CD4-positive, alpha-beta T cell treated with Interleukin-17A for 4 hours (primary cell): ENCODE data around the gene KLHL35.
"Not testable (repeated sequence)": the region's sequence is repeated elsewhere in the genome, so short reads cannot be mapped to it uniquely, and the experiment has no call there.

Experiments
- DNase-seq: peaks from one replicate; pipeline ENCODE4 v3.0.0-alpha.2; 2020; ENCODE audit warnings: mixed read lengths

The KLHL35 gene

GRCh38 chr11:75422248-75423231, 10.5 kb downstream of the KLHL35 start:
- no peak for DNase-seq

DNA sequence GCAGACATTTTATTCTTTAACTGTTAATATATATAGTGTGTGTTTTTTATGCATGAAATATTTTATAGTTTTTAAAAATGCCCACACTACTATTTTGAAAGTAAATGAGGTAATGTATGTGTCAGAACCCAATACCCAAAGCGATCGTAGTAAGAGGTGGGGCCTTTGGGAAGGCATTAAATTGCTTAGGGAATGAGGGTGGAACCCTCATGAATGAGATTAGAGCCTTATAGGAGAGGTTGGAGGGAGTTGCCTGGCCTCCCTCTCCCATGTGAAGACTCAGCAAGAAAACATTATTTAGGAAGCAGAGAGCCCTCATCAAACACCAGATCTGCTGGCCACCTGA, 11.1 kb downstream of the KLHL35 start:
- no peak for DNase-seq

GRCh38 chr11:75421035-75421602, 11.9 kb downstream of the KLHL35 start:
- DNase-seq = no peak

GRCh38 chr11:75420224-75421034, 12.6 kb downstream of the KLHL35 start:
- DNase-seq = no peak

DNA sequence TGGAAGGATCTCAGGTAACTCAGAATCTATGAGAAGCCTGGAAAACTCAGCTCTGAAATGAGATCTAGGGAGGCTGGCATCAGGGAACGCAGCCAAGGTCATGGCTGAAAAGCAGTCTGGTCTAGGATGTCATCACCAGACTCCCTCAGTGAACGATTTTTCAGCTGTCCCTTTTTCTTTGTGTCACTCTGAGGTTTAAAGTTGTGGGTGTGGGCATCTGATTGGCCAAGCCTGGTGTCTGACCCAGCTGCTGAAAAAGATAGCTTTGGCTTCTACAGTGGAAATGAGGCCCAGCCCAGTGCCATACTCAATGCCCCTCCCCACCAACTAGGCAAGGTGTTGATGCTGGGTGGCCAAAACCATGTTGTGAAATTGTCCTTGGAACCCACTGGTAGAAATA, 19.1 kb downstream of the KLHL35 start:
- no peak for DNase-seq

GRCh38 chr11:75413146-75413545, 19.9 kb downstream of the KLHL35 start:
- not testable (repeated sequence) for DNase-seq

DNA sequence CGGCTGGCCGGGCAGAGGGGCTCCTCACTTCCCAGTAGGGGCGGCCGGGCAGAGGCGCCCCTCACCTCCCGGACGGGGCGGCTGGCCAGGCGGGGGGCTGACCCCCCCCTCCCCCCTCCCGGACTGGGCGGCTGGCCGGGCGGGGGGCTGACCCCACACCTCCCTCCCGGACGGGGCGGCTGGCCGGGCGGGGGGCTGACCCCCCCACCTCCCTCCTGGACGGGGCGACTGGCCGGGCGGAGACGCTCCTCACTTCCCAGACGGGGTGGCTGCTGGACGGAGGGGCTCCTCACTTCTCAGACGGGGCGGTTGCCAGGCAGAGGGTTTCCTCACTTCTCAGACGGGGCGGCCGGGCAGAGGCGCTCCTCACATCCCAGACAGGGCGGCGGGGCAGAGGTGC, 23.0 kb downstream of the KLHL35 start:
- DNase-seq = not testable (repeated sequence)

DNA sequence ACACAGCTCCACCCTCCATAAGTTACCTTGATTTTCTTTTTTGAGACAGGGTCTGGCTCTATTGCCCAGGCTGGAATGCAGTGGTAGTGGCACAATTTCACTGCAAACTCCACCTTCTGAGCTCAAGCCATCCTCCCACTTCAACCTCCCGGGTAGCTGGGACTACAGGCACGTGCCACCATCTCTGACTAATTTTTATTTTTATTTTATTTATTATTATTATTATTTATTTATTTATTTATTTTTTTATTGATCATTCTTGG, 24.1 kb downstream of the KLHL35 start:
- no peak for DNase-seq

DNA sequence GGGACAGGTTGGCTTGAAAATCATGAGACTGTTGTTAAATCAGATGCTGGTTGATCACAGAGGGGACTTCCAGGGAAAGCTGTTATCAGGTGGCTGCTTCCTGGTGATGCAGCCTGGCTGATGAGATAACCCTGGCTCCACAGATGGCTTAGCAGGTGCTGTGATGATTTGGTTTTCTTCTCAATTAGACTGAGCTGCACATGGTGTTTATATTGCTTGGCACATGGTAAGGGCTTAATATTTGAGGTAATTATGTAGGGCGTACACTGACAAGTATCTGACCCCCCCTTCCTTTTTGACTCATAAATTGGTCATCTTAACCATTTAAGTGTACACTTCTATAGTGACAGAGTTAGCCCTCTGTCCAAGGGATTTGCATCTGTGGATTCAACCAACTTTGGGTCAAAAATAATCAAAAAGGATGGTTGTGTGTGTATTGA, 26.6 kb downstream of the KLHL35 start:
- DNase-seq = no peak

GRCh38 chr11:75403983-75404658, 28.9 kb downstream of the KLHL35 start:
- no peak for DNase-seq

DNA sequence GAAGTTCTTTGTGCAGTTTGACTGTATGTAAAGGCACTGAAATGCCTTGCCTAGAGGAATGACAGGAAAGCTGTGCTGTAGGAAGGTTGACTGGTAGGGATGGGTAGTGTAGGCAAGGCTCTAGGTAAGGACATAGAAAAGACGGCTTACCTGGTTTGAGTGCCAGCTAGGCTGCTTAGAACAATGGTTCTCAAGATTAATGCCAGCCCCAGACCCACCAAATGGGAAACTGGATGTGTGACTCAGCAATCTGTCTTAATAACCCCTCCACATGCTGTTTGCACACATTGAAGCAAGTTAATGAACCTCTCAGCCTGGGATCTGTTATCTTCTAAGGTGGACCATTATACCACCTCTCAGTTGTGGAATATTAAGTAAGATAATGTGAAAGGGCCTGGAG, 30.0 kb downstream of the KLHL35 start:
- no peak for DNase-seq

DNA sequence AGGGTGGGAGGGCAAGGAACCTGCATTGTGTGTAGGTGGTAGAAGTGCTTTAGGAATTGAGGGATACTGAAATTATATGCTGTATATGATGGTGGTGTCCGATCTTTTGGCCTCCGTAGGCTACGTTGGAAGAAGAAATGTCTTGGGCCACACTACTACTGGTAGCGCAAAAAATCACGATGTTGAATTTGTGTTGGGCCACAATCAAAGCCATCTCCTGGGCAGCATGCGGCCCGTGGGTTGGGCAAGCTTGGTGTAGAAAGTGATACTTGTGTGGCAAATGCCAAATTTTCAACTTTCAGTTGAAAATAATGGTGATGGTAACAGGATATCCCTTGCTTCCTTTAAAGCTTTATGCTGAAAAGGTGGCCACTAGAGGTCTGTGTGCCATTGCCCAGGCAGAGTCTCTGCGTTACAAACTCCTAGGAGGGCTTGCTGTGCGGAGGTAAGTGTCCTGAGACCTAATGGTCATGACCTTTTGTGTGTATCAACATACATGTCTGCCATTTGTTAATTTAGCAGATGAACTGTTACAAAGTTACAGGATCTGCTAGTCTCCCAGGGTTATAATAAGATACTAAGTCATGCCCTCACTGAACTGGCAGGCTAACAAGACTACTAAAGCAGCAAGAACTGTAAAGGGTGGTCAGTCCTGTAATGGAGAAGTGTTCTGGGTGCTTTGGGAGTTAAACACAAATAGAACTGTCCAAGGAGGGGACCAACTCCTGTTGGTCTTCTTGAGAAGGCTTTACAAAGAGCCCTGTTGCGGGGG, 30.8 kb downstream of the KLHL35 start:
- DNase-seq = no peak

- DNase-seq = no peak
Measured at GRCh38 chr11:75400146-75400865, 32.7 kb downstream of the KLHL35 start.

- DNase-seq = peak; percentile 88
Measured at GRCh38 chr11:75399344-75400145, 33.5 kb downstream of the KLHL35 start, which contains the start of gene RPS3. RPS3 (plus strand) TSS chr11:75399518; CDS start chr11:75399548, 30 bp downstream.

DNA sequence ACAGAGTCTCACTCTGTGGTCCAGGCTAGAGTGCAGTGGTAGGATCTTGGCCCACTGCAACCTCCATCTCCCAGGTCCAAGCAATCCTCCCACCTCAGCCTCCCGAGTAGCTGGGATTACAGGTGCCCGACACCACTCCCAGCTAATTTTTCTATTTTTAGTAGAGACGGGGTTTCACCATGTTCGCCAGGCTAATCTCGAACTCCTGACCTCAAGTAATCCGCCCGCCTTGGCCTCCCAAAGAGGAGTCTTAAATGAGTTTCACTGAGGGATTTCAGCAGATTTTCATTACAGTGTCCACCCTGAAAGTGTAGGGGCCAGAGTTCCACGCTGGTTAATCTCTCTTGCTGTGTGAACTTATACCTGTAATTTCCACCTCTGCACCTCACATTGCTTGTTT, 34.1 kb downstream of the KLHL35 start:
- DNase-seq = no peak

- DNase-seq = no peak
Measured at GRCh38 chr11:75394085-75394840, 38.7 kb downstream of the KLHL35 start.

GRCh38 chr11:75389925-75390324, 43.1 kb downstream of the KLHL35 start:
- no peak for DNase-seq

DNA sequence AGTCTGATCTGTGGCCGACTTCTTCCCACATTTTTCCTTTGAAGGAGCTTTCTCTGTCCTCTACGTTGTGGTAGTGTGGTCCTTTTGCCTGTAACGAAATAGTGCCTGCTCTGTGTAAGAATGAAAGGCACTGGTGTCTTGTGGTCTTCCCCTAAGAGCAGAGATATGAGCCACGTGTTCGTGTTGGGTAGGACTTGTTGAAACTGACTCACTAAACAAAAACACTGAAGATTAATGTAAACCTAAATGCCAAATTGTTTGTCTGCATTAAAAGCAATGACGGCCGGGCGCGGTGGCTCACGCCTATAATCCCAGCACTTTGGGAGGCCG, 43.8 kb downstream of the KLHL35 start:
- DNase-seq = no peak

DNA sequence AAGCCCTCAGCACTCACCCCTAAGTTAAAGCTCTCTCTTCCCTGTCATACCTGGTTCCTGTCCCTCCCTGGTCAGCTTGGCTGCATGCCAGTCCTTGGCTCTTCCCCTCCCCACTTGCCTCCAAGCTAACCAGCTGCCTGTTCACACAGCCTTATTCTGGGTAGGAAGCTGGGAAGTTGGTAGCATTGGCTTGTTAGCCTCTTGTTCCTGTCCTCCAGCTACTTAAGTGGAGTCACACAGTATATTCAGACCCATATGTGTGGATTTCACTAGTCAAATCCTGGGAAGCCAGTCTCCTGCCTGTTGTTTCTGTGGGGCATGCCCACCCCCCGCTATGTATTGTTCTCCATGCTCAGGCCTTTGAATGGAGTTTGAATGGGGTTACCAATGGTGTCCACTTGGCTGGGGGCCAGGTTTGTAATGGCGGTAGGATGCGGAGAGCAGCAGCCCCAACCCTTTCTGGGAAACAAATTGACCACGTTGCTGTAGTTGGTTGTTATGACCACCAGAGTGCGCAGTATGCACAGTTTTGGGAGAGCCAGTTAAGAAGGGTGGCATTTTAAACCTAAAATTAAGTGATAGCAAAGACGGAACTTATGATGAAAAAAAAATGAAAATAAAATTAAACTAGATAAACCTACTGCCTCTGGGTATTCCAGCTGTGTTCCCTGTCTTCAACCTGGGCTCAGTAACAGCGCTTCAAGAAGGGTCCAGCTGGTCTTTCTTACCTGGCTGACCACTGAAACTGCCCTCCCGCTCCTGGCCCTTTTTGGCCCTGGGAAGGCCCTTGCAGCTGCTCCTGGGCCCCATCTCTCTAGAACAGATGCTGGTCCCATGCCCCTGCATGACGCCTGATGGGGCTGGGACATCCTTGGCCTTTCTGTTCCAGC, 44.4 kb downstream of the KLHL35 start:
- peak; percentile 70 for DNase-seq
